Fibroblast of skin of abdomen (primary cell): Measurements from ENCODE around the gene STARD6. TPM values are rescaled to one million over a fixed set of nuclear protein-coding genes. Genes with fewer than 3 reads are reported as not detected.
"Not testable (repeated sequence)": the region's sequence is repeated elsewhere in the genome, so short reads cannot be mapped to it uniquely, and the experiment has no call there.

ENCODE experiments used
- DNase-seq: peaks from one replicate; pipeline ENCODE4 v3.0.0-alpha.2; 2013
- polyA plus RNA-seq, 2 experiments: library from polyadenylated mRNA; unstranded; fragments of 120-200 nt; gene quantifications; one replicate each; pipeline ENCODE4 v1.2.1, GENCODE V29; 2013; ENCODE audit not compliant: insufficient read length in 2 of 2

STARD6 gene
- polyA plus RNA-seq (2013, experiment 1 of 2; ENCODE audit: insufficient read length), result 0.45 TPM
- 0.21 TPM for polyA plus RNA-seq (2013, experiment 2 of 2; ENCODE audit: insufficient read length)

- peak; percentile 91 for DNase-seq
These were observed at the start of gene STARD6, which contains the start of gene C18orf54 for GRCh38 chr18:54357660-54358494. STARD6 (minus strand) TSS chr18:54357858; CDS start chr18:54354573, 3,285 bp downstream. C18orf54 (plus strand) TSS chr18:54357906; CDS start chr18:54360573, 2,667 bp downstream.

GRCh38 chr18:54405290-54405689, 47.6 kb upstream of the STARD6 start:
- no peak for DNase-seq

GRCh38 chr18:54396760-54397159, 39.1 kb upstream of the STARD6 start:
- DNase-seq, result no peak

- DNase-seq, result no peak
These were observed 36.1 kb upstream of the STARD6 start for GRCh38 chr18:54393648-54394294.

- DNase-seq, result peak; percentile 62
These were observed 34.9 kb upstream of the STARD6 start for GRCh38 chr18:54392543-54393023.

- DNase-seq, result no peak
These were observed 33.2 kb upstream of the STARD6 start for GRCh38 chr18:54390838-54391237.

GRCh38 chr18:54389143-54389505, 31.5 kb upstream of the STARD6 start:
- DNase-seq, result no peak

GRCh38 chr18:54388203-54389142, 30.8 kb upstream of the STARD6 start:
- DNase-seq, result peak; percentile 88

- no peak for DNase-seq
These were observed 30.0 kb upstream of the STARD6 start for GRCh38 chr18:54387631-54388030.

- DNase-seq, result not testable (repeated sequence)
These were observed 29.3 kb upstream of the STARD6 start for GRCh38 chr18:54386800-54387495.

GRCh38 chr18:54386043-54386442, 28.4 kb upstream of the STARD6 start:
- no peak for DNase-seq

- DNase-seq, result no peak
These were observed 25.1 kb upstream of the STARD6 start for GRCh38 chr18:54382733-54383252.

- DNase-seq, result no peak
These were observed 24.4 kb upstream of the STARD6 start for GRCh38 chr18:54382076-54382475.

GRCh38 chr18:54381640-54382039, 24.0 kb upstream of the STARD6 start:
- DNase-seq, result no peak

- DNase-seq, result no peak
These were observed 20.4 kb upstream of the STARD6 start for GRCh38 chr18:54378057-54378456.

- peak; percentile 10 for DNase-seq
These were observed 2.7 kb upstream of the STARD6 start for GRCh38 chr18:54360406-54360805.

GRCh38 chr18:54359233-54359632, 1.6 kb upstream of the STARD6 start:
- DNase-seq, result no peak

- DNase-seq, result no peak
These were observed 910 bp upstream of the STARD6 start for GRCh38 chr18:54358495-54359040.

GRCh38 chr18:54357082-54357659, 487 bp downstream of the STARD6 start:
- DNase-seq, result no peak

GRCh38 chr18:54351186-54351585, 6.5 kb downstream of the STARD6 start:
- no peak for DNase-seq

GRCh38 chr18:54338230-54338629, 19.4 kb downstream of the STARD6 start:
- no peak for DNase-seq
